H9 (cell line): Measurements from ENCODE around the gene SAMM50. TPM values are rescaled to one million over a fixed set of nuclear protein-coding genes. Genes with fewer than 3 reads are reported as not detected.

Source experiments
- DNase-seq: peaks from one replicate; pipeline ENCODE4 v3.0.0-alpha.2; 2017
- H2AFZ ChIP-seq: one replicate; pipeline ENCODE4 v1.6.1; 2013; ENCODE audit warnings: mild to moderate bottlenecking, low read length, control low read depth, moderate library complexity
- H2AK5ac ChIP-seq: 2 replicates; pipeline ENCODE4 v1.6.1; 2013; ENCODE audit warnings: low read length, control low read depth, mixed read lengths; ENCODE audit not compliant: insufficient read length
- H2BK120ac ChIP-seq: one replicate; pipeline ENCODE4 v1.6.1; 2013; ENCODE audit warnings: low read depth, mild to moderate bottlenecking, low read length, control low read depth, inconsistent platforms; ENCODE audit not compliant: poor library complexity, severe bottlenecking
- H2BK12ac ChIP-seq: 2 replicates; pipeline ENCODE4 v1.6.1; 2013; ENCODE audit warnings: low read length, control low read depth, mixed read lengths, low read depth; ENCODE audit not compliant: insufficient read length
- H2BK15ac ChIP-seq: 2 replicates; pipeline ENCODE4 v1.6.1; 2013; ENCODE audit warnings: low read depth, low read length, control low read depth
- H2BK20ac ChIP-seq: one replicate; pipeline ENCODE4 v1.6.1; 2013; ENCODE audit warnings: low read depth, mild to moderate bottlenecking, low read length, control low read depth, inconsistent platforms; ENCODE audit not compliant: poor library complexity, severe bottlenecking
- H2BK5ac ChIP-seq: 2 replicates; pipeline ENCODE4 v1.6.1; 2013; ENCODE audit warnings: low read length, control low read depth, mixed read lengths; ENCODE audit not compliant: insufficient read length
- H3K14ac ChIP-seq: 2 replicates; pipeline ENCODE4 v1.6.1; 2013; ENCODE audit warnings: low read length, control low read depth; ENCODE audit not compliant: insufficient read depth
- H3K18ac ChIP-seq: 2 replicates; pipeline ENCODE4 v1.6.1; 2013; ENCODE audit warnings: low read depth, mild to moderate bottlenecking, mixed read lengths, low read length, control low read depth; ENCODE audit not compliant: insufficient read length
- H3K23ac ChIP-seq: 2 replicates; pipeline ENCODE4 v1.6.1; 2013; ENCODE audit warnings: low read length, control low read depth, mixed read lengths, low read depth; ENCODE audit not compliant: insufficient read length
- H3K23me2 ChIP-seq: 2 replicates; pipeline ENCODE4 v1.6.1; 2013; ENCODE audit warnings: low read depth, mild to moderate bottlenecking, mixed read lengths, low read length, control low read depth; ENCODE audit not compliant: insufficient read length, poor library complexity, severe bottlenecking
- H3K27ac ChIP-seq: 2 replicates; pipeline ENCODE4 v1.5.1; 2013; ENCODE audit warnings: low read length, control low read depth, mixed read lengths, low read depth; ENCODE audit not compliant: insufficient read length
- H3K27me3 ChIP-seq: 2 replicates; pipeline ENCODE4 v1.6.1; 2013; ENCODE audit warnings: low read length, control low read depth, inconsistent platforms; ENCODE audit not compliant: insufficient read depth
- H3K4ac ChIP-seq: 2 replicates; pipeline ENCODE4 v1.6.1; 2013; ENCODE audit warnings: low read depth, mild to moderate bottlenecking, control low read depth, inconsistent platforms, low read length, moderate library complexity
- H3K4me1 ChIP-seq: 2 replicates; pipeline ENCODE4 v1.6.1; 2013; ENCODE audit warnings: low read length, control low read depth, inconsistent platforms; ENCODE audit not compliant: insufficient read depth
- H3K4me2 ChIP-seq: 2 replicates; pipeline ENCODE4 v1.6.1; 2013; ENCODE audit warnings: low read length, control low read depth, mixed read lengths; ENCODE audit not compliant: insufficient read length, insufficient read depth
- H3K56ac ChIP-seq: 2 replicates; pipeline ENCODE4 v1.6.1; 2013; ENCODE audit warnings: low read depth, mild to moderate bottlenecking, mixed read lengths, low read length, control low read depth; ENCODE audit not compliant: insufficient read length
- H3K79me1 ChIP-seq: 2 replicates; pipeline ENCODE4 v1.6.1; 2013; ENCODE audit warnings: low read depth, mild to moderate bottlenecking, moderate library complexity, low read length, control low read depth, inconsistent platforms; ENCODE audit not compliant: insufficient read depth, poor library complexity, severe bottlenecking
- H3K79me2 ChIP-seq: 2 replicates; pipeline ENCODE4 v1.6.1; 2013; ENCODE audit warnings: low read length, control low read depth, inconsistent platforms; ENCODE audit not compliant: insufficient read depth
- H3K9ac ChIP-seq: 2 replicates; pipeline ENCODE4 v1.6.1; 2013; ENCODE audit warnings: low read length, control low read depth, mixed read lengths; ENCODE audit not compliant: insufficient read length; ENCODE audit errors: extremely low read depth
- H3K9me3 ChIP-seq: one replicate; pipeline ENCODE4 v1.6.1; 2013; ENCODE audit warnings: low read depth, low read length, inconsistent platforms; ENCODE audit not compliant: control insufficient read depth
- H3T11ph ChIP-seq: one replicate; pipeline ENCODE4 v1.6.1; 2013; ENCODE audit warnings: mild to moderate bottlenecking, low read length, control low read depth, inconsistent platforms
- H4K20me1 ChIP-seq: one replicate; pipeline ENCODE4 v1.6.1; 2013; ENCODE audit not compliant: control insufficient read depth, insufficient read length, insufficient read depth
- H4K5ac ChIP-seq: 2 replicates; pipeline ENCODE4 v1.6.1; 2013; ENCODE audit warnings: low read depth, mild to moderate bottlenecking, mixed read lengths, low read length, control low read depth; ENCODE audit not compliant: insufficient read length
- H4K8ac ChIP-seq: replicated peaks from 2 replicates; pipeline ENCODE4 v1.6.1; 2013; ENCODE audit warnings: low read length, control low read depth, mixed read lengths, low read depth; ENCODE audit not compliant: insufficient read length
- H4K91ac ChIP-seq: 2 replicates; pipeline ENCODE4 v1.6.1; 2013; ENCODE audit warnings: low read depth, mild to moderate bottlenecking, moderate library complexity, mixed read lengths, low read length, control low read depth; ENCODE audit not compliant: insufficient read length
- H3K27ac Mint-ChIP-seq, 3 experiments: 2 replicates in 2 of 3; 3 replicates in 1 of 3; pipeline ENCODE4 v1.8.0; 2020 to 2021; ENCODE audit warnings: mixed read lengths in 3 of 3, mild to moderate bottlenecking in 1 of 3, moderate library complexity in 1 of 3
- H3K27me3 Mint-ChIP-seq: 2 replicates; pipeline ENCODE4 v1.8.0; 2021; ENCODE audit warnings: low read depth, mild to moderate bottlenecking, moderate library complexity, mixed read lengths
- H3K36me3 Mint-ChIP-seq, 3 experiments: 2 replicates in 2 of 3; 3 replicates in 1 of 3; pipeline ENCODE4 v1.8.0; 2020 to 2021; ENCODE audit warnings: low read depth in 3 of 3, mixed read lengths in 3 of 3; ENCODE audit not compliant: insufficient read depth in 1 of 3
- H3K4me1 Mint-ChIP-seq, 2 experiments: 2 replicates each; pipeline ENCODE4 v1.8.0; 2020; ENCODE audit warnings: mixed read lengths in 2 of 2
- H3K4me3 Mint-ChIP-seq, 2 experiments: 2 replicates in 1 of 2; 3 replicates in 1 of 2; pipeline ENCODE4 v1.8.0; 2020 to 2021; ENCODE audit warnings: mild to moderate bottlenecking in 2 of 2, mixed read lengths in 2 of 2, moderate library complexity in 1 of 2
- H3K9me3 Mint-ChIP-seq, 2 experiments: 2 replicates in 1 of 2; 3 replicates in 1 of 2; pipeline ENCODE4 v1.8.0; 2020; ENCODE audit warnings: mild to moderate bottlenecking in 2 of 2, mixed read lengths in 2 of 2, moderate library complexity in 1 of 2
- CTCF ChIP-seq: fragments of 200-600 bp; sonication (generic); conservative IDR thresholded peaks from 3 replicates; pipeline ENCODE4 v1.8.0; 2021; ENCODE audit warnings: antibody characterized with exemption, mild to moderate bottlenecking
- WGBS: extraction: QIAGEN DNeasy Blood & Tissue Kit; methylation state at CpG from one replicate; pipeline ENCODE4 v1.1.7; 2013; ENCODE audit warnings: missing lambda C conversion rate, low lambda C conversion rate, mixed read lengths; ENCODE audit not compliant: insufficient read length; ENCODE audit errors: extremely low coverage; 5-methylcytosine and 5-hydroxymethylcytosine counted together
- total RNA-seq: library from RNA; stranded (reverse); gene quantifications from 2 replicates; pipeline ENCODE4 v1.2.1, GENCODE V29; 2021

The SAMM50 gene
- total RNA-seq, 1 experiment from 2014 or later = 57.2 TPM

GRCh38 chr22:44039566-44040171 is 84.4 kb downstream of the SAMM50 start:
- Mint-ChIP-seq H3K9me3 (peaks cover 3 to 4% of the 10 kb centered on the region in 2 experiments), H3K36me3 (peaks cover 2 to 4% (median 3%) of the 10 kb centered on the region in 3 experiments; a peak in 6 of 7 replicates)
- WGBS = no CpG with 5 or more reads among the region's 8 CpGs

More at GRCh38 chr22:44039566-44040171, 84.4 kb downstream of the SAMM50 start:
- Histone ChIP-seq H3K14ac (no peak overlapping the region), H3K9ac (no peak overlapping the region), H4K8ac (no peak overlapping the region), H2BK20ac (no peak overlapping the region), H3K56ac (no peak overlapping the region), H3K27ac (no peak overlapping the region), H3K79me1 (no peaks in the 10 kb centered on the region), H4K5ac (no peak overlapping the region), H4K91ac (no peak overlapping the region), H3K27me3 (no peaks in the 10 kb centered on the region), H3K23ac (no peak overlapping the region), H3K9me3 (no peaks in the 10 kb centered on the region), H3K79me2 (no peaks in the 10 kb centered on the region), H2BK120ac (no peak overlapping the region), H2BK15ac (no peak overlapping the region), H2BK12ac (no peak overlapping the region), H4K20me1 (no peaks in the 10 kb centered on the region), H3K23me2 (no peaks in the 10 kb centered on the region), H3K4me1 (no peaks in the 10 kb centered on the region), H2AK5ac (no peak overlapping the region), H3K4me2 (no peak overlapping the region), H3T11ph (no peak overlapping the region), H3K4ac (no peak overlapping the region), H2BK5ac (no peak overlapping the region), H3K18ac (no peak overlapping the region), H2AFZ (no peak overlapping the region)
- TF ChIP-seq CTCF = no peak
- no peak for DNase-seq
- no peaks in the 10 kb centered on the region for H3K4me1 Mint-ChIP-seq
- H3K4me3 Mint-ChIP-seq = no peak overlapping the region
- no peak overlapping the region for H3K27ac Mint-ChIP-seq
- no peaks in the 10 kb centered on the region for H3K27me3 Mint-ChIP-seq
